ENCODE measurements around the gene MAP1LC3C. TPM values are rescaled to one million over a fixed set of nuclear protein-coding genes. Genes with fewer than 3 reads are reported as not detected.

The MAP1LC3C gene
- total RNA-seq, 4 donors from 2014 or later = 5.5 to 51.3 (median 10.0) TPM

- 75 to 76% methylated on average over 8 of the region's 8 CpGs for WGBS, 2 donors
- Histone ChIP-seq H3K9me3 (no peaks in the 10 kb centered on the region), H3K4me1 (no peaks in the 10 kb centered on the region), H3K27me3 (no peaks in the 10 kb centered on the region), H3K4me3 (no peak overlapping the region), H3K36me3 (no peaks in the 10 kb centered on the region), H3K27ac (no peak overlapping the region)
- TF ChIP-seq CTCF (IDR thresholded peaks at IDR 0.05) = no peak
- TF ChIP-seq EP300 (IDR thresholded peaks at IDR 0.05) = no peak
- no peak for TF ChIP-seq POLR2A (IDR thresholded peaks at IDR 0.05)
- peak in 1 of 2 donors; percentile 7 for DNase-seq (ENCODE audit: low spot score in 2 of 2)
Observed at GRCh38 chr1:241964550-241965282, 34.2 kb downstream of the MAP1LC3C start.

- Histone ChIP-seq H3K4me3 (no peak overlapping the region), H3K36me3 (no peaks in the 10 kb centered on the region), H3K4me1 (no peaks in the 10 kb centered on the region), H3K27me3 (no peaks in the 10 kb centered on the region), H3K27ac (no peak overlapping the region), H3K9me3 (no peaks in the 10 kb centered on the region)
- no peak for TF ChIP-seq CTCF (IDR thresholded peaks at IDR 0.05)
- TF ChIP-seq EP300 (IDR thresholded peaks at IDR 0.05) = no peak
- TF ChIP-seq POLR2A (IDR thresholded peaks at IDR 0.05) = no peak
- DNase-seq (ENCODE audit: low spot score in 2 of 2) = no peak
Observed at GRCh38 chr1:241963722-241964121, 35.2 kb downstream of the MAP1LC3C start.

- Histone ChIP-seq H3K4me1 (no peaks in the 10 kb centered on the region), H3K4me3 (no peak overlapping the region), H3K27ac (no peak overlapping the region), H3K36me3 (no peaks in the 10 kb centered on the region), H3K27me3 (no peaks in the 10 kb centered on the region), H3K9me3 (no peaks in the 10 kb centered on the region)
- no peak for DNase-seq (ENCODE audit: low spot score in 2 of 2)
- no peak for TF ChIP-seq POLR2A (IDR thresholded peaks at IDR 0.05)
- TF ChIP-seq CTCF (IDR thresholded peaks at IDR 0.05) = no peak
- TF ChIP-seq EP300 (IDR thresholded peaks at IDR 0.05) = no peak
- WGBS, 2 donors = 86 to 94% methylated on average over 2 of the region's 2 CpGs
Observed at GRCh38 chr1:241962153-241962552, 36.7 kb downstream of the MAP1LC3C start.

GRCh38 chr1:241957692-241958494 is 41.0 kb downstream of the MAP1LC3C start, which contains the start of gene BECN2:
TSS of gene BECN2 (plus strand) at chr1:241957767. CDS start at chr1:241957767, 0 bp downstream.
- WGBS, 2 donors = 90 to 92% methylated on average over 28 to 32 of the region's 33 CpGs
- Histone ChIP-seq H3K9me3 (no peaks in the 10 kb centered on the region), H3K27me3 (no peaks in the 10 kb centered on the region)

More at GRCh38 chr1:241957692-241958494, 41.0 kb downstream of the MAP1LC3C start, which contains the start of gene BECN2:
- Histone ChIP-seq H3K4me1 (no peaks in the 10 kb centered on the region), H3K4me3 (no peak within 1 kb of the TSS), H3K27ac (no peak within 1 kb of the TSS), H3K36me3 (no peaks in the 10 kb centered on the region)
- no peak for TF ChIP-seq EP300 (IDR thresholded peaks at IDR 0.05)
- TF ChIP-seq CTCF (IDR thresholded peaks at IDR 0.05) = no peak
- TF ChIP-seq POLR2A (IDR thresholded peaks at IDR 0.05) = no peak
- no peak for DNase-seq (ENCODE audit: low spot score in 2 of 2)

Data from tibial nerve (tissue), 4 donors.